Thyroid gland (tissue), 4 donors: ENCODE results near the gene OR3A3. TPM values are rescaled to one million over a fixed set of nuclear protein-coding genes. Genes with fewer than 3 reads are reported as not detected.
"Not testable (repeated sequence)": the region's sequence is repeated elsewhere in the genome, so short reads cannot be mapped to it uniquely, and the experiment has no call there.

Experiments used
- DNase-seq, 2 donors: peaks; one replicate each; pipeline ENCODE4 v3.0.0-alpha.2; 2019
- H3K27ac ChIP-seq, 3 donors: fragments of 200-600 bp; sonication (generic); 1 replicate in 2 of 3; 2 replicates in 1 of 3; pipeline ENCODE4 v1.5.1; 2016 to 2019; ENCODE audit warnings: mild to moderate bottlenecking in 1 of 3, moderate library complexity in 1 of 3
- H3K27me3 ChIP-seq: fragments of 200-600 bp; sonication (generic); one replicate; pipeline ENCODE4 v1.5.1; 2019
- H3K36me3 ChIP-seq, 2 donors: fragments of 200-600 bp; sonication (generic); one replicate each; pipeline ENCODE4 v1.5.1; 2016 to 2019
- H3K4me1 ChIP-seq, 2 donors: fragments of 200-600 bp; sonication (generic); one replicate each; pipeline ENCODE4 v1.5.1; 2017 to 2019
- H3K4me3 ChIP-seq, 3 donors: fragments of 200-600 bp; sonication (generic); replicated peaks in 1 of 3; 1 replicate in 2 of 3; 2 replicates in 1 of 3; pipeline ENCODE4 v1.5.1; 2016; ENCODE audit warnings: mild to moderate bottlenecking in 1 of 3
- H3K9me3 ChIP-seq: fragments of 200-600 bp; sonication (generic); one replicate; pipeline ENCODE4 v1.5.1; 2017
- POLR2A ChIP-seq, 2 donors: fragments of 450-650 bp; IDR thresholded peaks; one replicate each; pipeline ENCODE4 v1.6.1; 2017; ENCODE audit warnings: antibody characterized with exemption in 2 of 2, mild to moderate bottlenecking in 2 of 2, moderate library complexity in 1 of 2
- WGBS, 2 donors: methylation state at CpG; one replicate each; pipeline ENCODE4 v1.1.5; 2017; 5-methylcytosine and 5-hydroxymethylcytosine counted together
- intact Hi-C: fragments of 100-400 bp; cut with DNase I; formaldehyde crosslinking; loops from one replicate; pipeline ENCODE4 v1.15.1; 2023
- total RNA-seq, 4 donors: library from RNA; depleted of rRNA; stranded (reverse); fragments of >200 nt; gene quantifications; one replicate each; pipeline ENCODE4 v1.2.3, GENCODE V29; 2016
- TF ChIP-seq, protein P1 (sequence below), 6 experiments: fragments of 200-600 bp in 3 of 6; fragments of 450-650 bp in 3 of 6; sonication (generic) in 3 of 6; IDR thresholded peaks; one replicate each; pipeline ENCODE4 v1.5.1; 2016 to 2019; ENCODE audit warnings: antibody characterized with exemption in 6 of 6, mild to moderate bottlenecking in 2 of 6, inconsistent platforms in 1 of 6, moderate library complexity in 1 of 6

Gene OR3A3
- total RNA-seq, 4 donors from 2014 or later, result not detected

GRCh38 chr17:3415610-3416009, 4.4 kb downstream of the OR3A3 start:
- no peaks in the 10 kb centered on the region for H3K27me3 ChIP-seq
- intact Hi-C loops, result no loop called here
- no peaks in the 10 kb centered on the region for H3K9me3 ChIP-seq
- H3K4me1 ChIP-seq, result no peaks in the 10 kb centered on the region
- TF ChIP-seq, protein P1, sequence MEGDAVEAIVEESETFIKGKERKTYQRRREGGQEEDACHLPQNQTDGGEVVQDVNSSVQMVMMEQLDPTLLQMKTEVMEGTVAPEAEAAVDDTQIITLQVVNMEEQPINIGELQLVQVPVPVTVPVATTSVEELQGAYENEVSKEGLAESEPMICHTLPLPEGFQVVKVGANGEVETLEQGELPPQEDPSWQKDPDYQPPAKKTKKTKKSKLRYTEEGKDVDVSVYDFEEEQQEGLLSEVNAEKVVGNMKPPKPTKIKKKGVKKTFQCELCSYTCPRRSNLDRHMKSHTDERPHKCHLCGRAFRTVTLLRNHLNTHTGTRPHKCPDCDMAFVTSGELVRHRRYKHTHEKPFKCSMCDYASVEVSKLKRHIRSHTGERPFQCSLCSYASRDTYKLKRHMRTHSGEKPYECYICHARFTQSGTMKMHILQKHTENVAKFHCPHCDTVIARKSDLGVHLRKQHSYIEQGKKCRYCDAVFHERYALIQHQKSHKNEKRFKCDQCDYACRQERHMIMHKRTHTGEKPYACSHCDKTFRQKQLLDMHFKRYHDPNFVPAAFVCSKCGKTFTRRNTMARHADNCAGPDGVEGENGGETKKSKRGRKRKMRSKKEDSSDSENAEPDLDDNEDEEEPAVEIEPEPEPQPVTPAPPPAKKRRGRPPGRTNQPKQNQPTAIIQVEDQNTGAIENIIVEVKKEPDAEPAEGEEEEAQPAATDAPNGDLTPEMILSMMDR (IDR thresholded peaks at IDR 0.05), result no peak
- WGBS, 2 donors, result 40 to 47% methylated on average over 5 of the region's 5 CpGs
- no peak overlapping the region for H3K4me3 ChIP-seq
- H3K36me3 ChIP-seq, result no peaks in the 10 kb centered on the region
- H3K27ac ChIP-seq, result no peak overlapping the region
- no peak for DNase-seq

DNA sequence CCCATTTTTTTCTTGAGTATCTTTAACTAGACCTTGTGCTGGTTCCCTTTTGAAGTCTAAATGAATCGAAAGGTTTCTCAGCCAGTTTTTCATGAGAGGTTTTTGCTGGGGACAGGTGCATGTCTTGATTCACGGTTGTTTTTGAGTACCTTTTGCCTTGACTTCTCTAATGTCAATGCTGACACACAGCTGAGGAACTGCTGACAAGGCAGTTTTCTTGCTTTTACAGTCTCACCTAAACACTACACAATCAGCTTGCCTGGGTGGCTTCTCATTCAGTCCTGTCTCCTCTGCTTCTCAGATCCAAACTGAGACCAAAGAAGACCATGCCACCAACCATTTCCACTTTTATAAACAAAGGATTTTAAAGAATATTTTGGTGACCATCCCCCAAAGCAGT, 7.1 kb downstream of the OR3A3 start:
- TF ChIP-seq, protein P1 (IDR thresholded peaks at IDR 0.05), result no peak
- no peak for TF ChIP-seq POLR2A (IDR thresholded peaks at IDR 0.05)
- WGBS, 2 donors, result 48 to 57% methylated on average over 2 of the region's 2 CpGs

GRCh38 chr17:3433215-3433614, 22.0 kb downstream of the OR3A3 start:
- H3K4me1 ChIP-seq, H3K36me3 ChIP-seq, H3K27me3 ChIP-seq, H3K27ac ChIP-seq, H3K9me3 ChIP-seq, DNase-seq, H3K4me3 ChIP-seq, intact Hi-C loops: not testable (repeated sequence)
- WGBS, 2 donors, result 29 to 36% methylated on average over 7 of the region's 7 CpGs

More for the DNA sequence above, 7.1 kb downstream of the OR3A3 start:
- Histone ChIP-seq H3K36me3 (no peaks in the 10 kb centered on the region), H3K27ac (no peak overlapping the region), H3K4me1 (no peaks in the 10 kb centered on the region), H3K4me3 (no peak overlapping the region), H3K9me3 (no peaks in the 10 kb centered on the region), H3K27me3 (no peaks in the 10 kb centered on the region)
- DNase-seq, result no peak
- intact Hi-C loops, result no loop called here

DNA sequence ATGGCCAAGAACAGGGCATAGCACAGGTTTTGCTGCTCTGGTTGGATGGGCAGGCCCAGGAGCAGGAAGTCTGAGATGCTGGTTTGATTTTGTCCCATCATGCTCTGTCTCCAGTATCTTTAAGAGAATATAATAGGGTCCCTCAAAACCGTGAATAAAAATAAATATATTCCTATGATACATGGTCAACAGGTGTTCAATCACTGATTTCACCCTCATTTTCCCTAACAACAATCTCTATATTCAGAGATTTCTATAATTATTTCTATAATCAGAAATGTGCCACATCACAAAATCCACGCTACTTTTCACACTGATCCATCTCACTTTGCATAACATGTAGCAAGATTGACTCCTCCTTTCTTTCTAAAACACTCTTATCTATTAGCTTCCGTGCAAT, 22.6 kb downstream of the OR3A3 start, which contains the start of gene OR1E2:
Gene OR1E2, minus strand, starts transcription at position 101 of the 400 bp plus-strand sequence. Its CDS starts 0 bp downstream, at position 101.
- Histone ChIP-seq H3K27me3 (no peaks in the 10 kb centered on the region), H3K27ac (no peak within 1 kb of the TSS), H3K36me3 (no peaks in the 10 kb centered on the region), H3K4me1 (no peaks in the 10 kb centered on the region), H3K4me3 (no peak within 1 kb of the TSS), H3K9me3 (no peaks in the 10 kb centered on the region)
- DNase-seq, result no peak
- intact Hi-C loops, result no loop called here
- 77 to 80% methylated on average over 3 of the region's 3 CpGs for WGBS, 2 donors
- TF ChIP-seq, protein P1 (IDR thresholded peaks at IDR 0.05), result no peak
- TF ChIP-seq POLR2A (IDR thresholded peaks at IDR 0.05), result no peak

- no peak for TF ChIP-seq POLR2A (IDR thresholded peaks at IDR 0.05)
- TF ChIP-seq, protein P1 (IDR thresholded peaks at IDR 0.05), result no peak
- H3K27me3 ChIP-seq, result no peaks in the 10 kb centered on the region
Observed at GRCh38 chr17:3438368-3438767, 27.2 kb downstream of the OR3A3 start.

GRCh38 chr17:3440451-3440850, 29.3 kb downstream of the OR3A3 start:
- DNase-seq, result no peak
- Histone ChIP-seq H3K27ac (no peak overlapping the region), H3K4me3 (no peak overlapping the region), H3K27me3 (no peaks in the 10 kb centered on the region), H3K9me3 (no peaks in the 10 kb centered on the region), H3K36me3 (no peaks in the 10 kb centered on the region), H3K4me1 (no peaks in the 10 kb centered on the region)
- intact Hi-C loops, result no loop called here
- 67 to 78% methylated on average over 2 of the region's 2 CpGs for WGBS, 2 donors
- TF ChIP-seq, protein P1 (IDR thresholded peaks at IDR 0.05), result no peak
- TF ChIP-seq POLR2A (IDR thresholded peaks at IDR 0.05), result no peak

More at GRCh38 chr17:3438368-3438767, 27.2 kb downstream of the OR3A3 start:
- 65 to 69% methylated on average over 1 of the region's 1 CpG for WGBS, 2 donors
- H3K27ac ChIP-seq, result no peak overlapping the region
- no peak for DNase-seq
- no peaks in the 10 kb centered on the region for H3K9me3 ChIP-seq
- intact Hi-C loops, result no loop called here
- no peaks in the 10 kb centered on the region for H3K4me1 ChIP-seq
- no peaks in the 10 kb centered on the region for H3K36me3 ChIP-seq
- H3K4me3 ChIP-seq, result no peak overlapping the region
